ENCODE data around the gene SNCA.

Gene SNCA

GRCh38 chr4:89719536-89720090, 117.3 kb downstream of the SNCA start:
- H3K27ac ChIP-seq (ENCODE audit: low read depth, low read length), result no peak overlapping the region
- TF ChIP-seq EZH2phosphoT487 (IDR thresholded peaks at IDR 0.05; ENCODE audit: borderline replicate concordance, low read length) (no peak), CTCF (IDR thresholded peaks at IDR 0.05; ENCODE audit: low read depth, low read length, poor library complexity, severe bottlenecking) (no peak)
- no peaks in the 10 kb centered on the region for H3K27me3 ChIP-seq (ENCODE audit: control insufficient read depth, low read length)
- no peaks in the 10 kb centered on the region for H4K20me1 ChIP-seq (ENCODE audit: control insufficient read depth, insufficient read depth, low read depth, low read length)
- H3K9me3 ChIP-seq (ENCODE audit: control insufficient read depth, insufficient read depth, low read length), result no peaks in the 10 kb centered on the region
- H3F3A ChIP-seq (ENCODE audit: control insufficient read depth, insufficient read depth), result no peaks in the 10 kb centered on the region
- no peaks in the 10 kb centered on the region for H3K9me2 ChIP-seq (replicated peaks; ENCODE audit: control insufficient read depth, low read length)
- no peaks in the 10 kb centered on the region for H3K36me3 ChIP-seq (ENCODE audit: control insufficient read depth, low read length)
- H3K79me2 ChIP-seq (ENCODE audit: control insufficient read depth, low read length), result no peaks in the 10 kb centered on the region
- no peak overlapping the region for H3K4me2 ChIP-seq (ENCODE audit: low read length)
- no peaks in the 10 kb centered on the region for H3K4me1 ChIP-seq (ENCODE audit: control insufficient read depth, low read length)
- no peak overlapping the region for H3K4me3 ChIP-seq (ENCODE audit: low read length)

GRCh38 chr4:89716893-89717292, 120.1 kb downstream of the SNCA start:
- Histone ChIP-seq H3F3A (ENCODE audit: control insufficient read depth, insufficient read depth) (no peaks in the 10 kb centered on the region), H3K79me2 (ENCODE audit: control insufficient read depth, low read length) (no peaks in the 10 kb centered on the region)
- no peak for TF ChIP-seq EZH2phosphoT487 (IDR thresholded peaks at IDR 0.05; ENCODE audit: borderline replicate concordance, low read length)
- TF ChIP-seq CTCF (IDR thresholded peaks at IDR 0.05; ENCODE audit: low read depth, low read length, poor library complexity, severe bottlenecking), result no peak

GRCh38 chr4:89715631-89716030, 121.3 kb downstream of the SNCA start:
- H3F3A ChIP-seq (ENCODE audit: control insufficient read depth, insufficient read depth), result no peaks in the 10 kb centered on the region
- no peaks in the 10 kb centered on the region for H3K79me2 ChIP-seq (ENCODE audit: control insufficient read depth, low read length)
- H3K27me3 ChIP-seq (ENCODE audit: control insufficient read depth, low read length), result no peaks in the 10 kb centered on the region
- no peaks in the 10 kb centered on the region for H4K20me1 ChIP-seq (ENCODE audit: control insufficient read depth, insufficient read depth, low read depth, low read length)
- TF ChIP-seq CTCF (IDR thresholded peaks at IDR 0.05; ENCODE audit: low read depth, low read length, poor library complexity, severe bottlenecking) (no peak), EZH2phosphoT487 (IDR thresholded peaks at IDR 0.05; ENCODE audit: borderline replicate concordance, low read length) (no peak)
- no peaks in the 10 kb centered on the region for H3K9me2 ChIP-seq (replicated peaks; ENCODE audit: control insufficient read depth, low read length)
- H3K4me3 ChIP-seq (ENCODE audit: low read length), result no peak overlapping the region
- H3K9me3 ChIP-seq (ENCODE audit: control insufficient read depth, insufficient read depth, low read length), result no peaks in the 10 kb centered on the region
- no peak overlapping the region for H3K27ac ChIP-seq (ENCODE audit: low read depth, low read length)
- H3K4me1 ChIP-seq (ENCODE audit: control insufficient read depth, low read length), result no peaks in the 10 kb centered on the region
- no peak overlapping the region for H3K4me2 ChIP-seq (ENCODE audit: low read length)
- no peaks in the 10 kb centered on the region for H3K36me3 ChIP-seq (ENCODE audit: control insufficient read depth, low read length)

More at GRCh38 chr4:89716893-89717292, 120.1 kb downstream of the SNCA start:
- no peaks in the 10 kb centered on the region for H4K20me1 ChIP-seq (ENCODE audit: control insufficient read depth, insufficient read depth, low read depth, low read length)
- H3K27me3 ChIP-seq (ENCODE audit: control insufficient read depth, low read length), result no peaks in the 10 kb centered on the region
- no peaks in the 10 kb centered on the region for H3K9me2 ChIP-seq (replicated peaks; ENCODE audit: control insufficient read depth, low read length)
- H3K4me1 ChIP-seq (ENCODE audit: control insufficient read depth, low read length), result no peaks in the 10 kb centered on the region
- H3K4me3 ChIP-seq (ENCODE audit: low read length), result no peak overlapping the region
- no peaks in the 10 kb centered on the region for H3K36me3 ChIP-seq (ENCODE audit: control insufficient read depth, low read length)
- no peaks in the 10 kb centered on the region for H3K9me3 ChIP-seq (ENCODE audit: control insufficient read depth, insufficient read depth, low read length)
- no peak overlapping the region for H3K4me2 ChIP-seq (ENCODE audit: low read length)
- H3K27ac ChIP-seq (ENCODE audit: low read depth, low read length), result no peak overlapping the region
